Limb (tissue), 2 donors: Measurements from ENCODE around the gene ALKBH3.
A peak's percentile ranks its signal among the peaks of the same experiment; 100 is the strongest.

Experiments used
- DNase-seq, 2 donors: peaks; one replicate each; pipeline ENCODE4 v3.0.0-alpha.2; 2016; ENCODE audit errors: extremely low spot score in 2 of 2

ALKBH3 gene

GRCh38 chr11:43880640-43881159, at the start of gene ALKBH3:
Gene ALKBH3, plus strand, starts transcription at chr11:43880831. Its CDS starts 1,822 bp downstream, at chr11:43882653.
- DNase-seq, result peak; percentile 93

GRCh38 chr11:43830928-43831440, 49.6 kb upstream of the ALKBH3 start:
- DNase-seq, result no peak

GRCh38 chr11:43832536-43832935, 48.1 kb upstream of the ALKBH3 start:
- no peak for DNase-seq

- peak in 1 of 2 donors; percentile 50 for DNase-seq
These were observed 47.0 kb upstream of the ALKBH3 start for GRCh38 chr11:43833657-43834073.

- no peak for DNase-seq
These were observed 46.3 kb upstream of the ALKBH3 start for GRCh38 chr11:43834286-43834685.

- no peak for DNase-seq
These were observed 45.5 kb upstream of the ALKBH3 start for GRCh38 chr11:43835104-43835503.

- no peak for DNase-seq
These were observed 42.8 kb upstream of the ALKBH3 start for GRCh38 chr11:43837879-43838278.

GRCh38 chr11:43842021-43842420, 38.6 kb upstream of the ALKBH3 start:
- no peak for DNase-seq

- no peak for DNase-seq
These were observed 34.8 kb upstream of the ALKBH3 start for GRCh38 chr11:43845816-43846215.

- peak; percentile 65 to 69 for DNase-seq
These were observed 28.5 kb upstream of the ALKBH3 start for GRCh38 chr11:43852057-43852636.

- DNase-seq, result no peak
These were observed 26.9 kb upstream of the ALKBH3 start for GRCh38 chr11:43853781-43854180.

GRCh38 chr11:43856993-43857392, 23.6 kb upstream of the ALKBH3 start:
- no peak for DNase-seq

- no peak for DNase-seq
These were observed 19.5 kb upstream of the ALKBH3 start for GRCh38 chr11:43861141-43861540.

GRCh38 chr11:43866520-43866919, 14.1 kb upstream of the ALKBH3 start:
- DNase-seq, result no peak

GRCh38 chr11:43866969-43867368, 13.7 kb upstream of the ALKBH3 start:
- no peak for DNase-seq

- DNase-seq, result no peak
These were observed 11.6 kb upstream of the ALKBH3 start for GRCh38 chr11:43868852-43869567.

- no peak for DNase-seq
These were observed 9.6 kb upstream of the ALKBH3 start for GRCh38 chr11:43871051-43871450.

- DNase-seq, result no peak
These were observed 7.6 kb upstream of the ALKBH3 start for GRCh38 chr11:43872995-43873394.

GRCh38 chr11:43874078-43874477, 6.6 kb upstream of the ALKBH3 start:
- DNase-seq, result no peak

- no peak for DNase-seq
These were observed 5.9 kb upstream of the ALKBH3 start for GRCh38 chr11:43874738-43875137.

- no peak for DNase-seq
These were observed 617 bp upstream of the ALKBH3 start for GRCh38 chr11:43879789-43880639.

GRCh38 chr11:43892851-43893250, 12.2 kb downstream of the ALKBH3 start:
- no peak for DNase-seq
